H1 (cell line): ENCODE data around the gene DYNLT2B.
"Not testable (repeated sequence)": the region's sequence is repeated elsewhere in the genome, so short reads cannot be mapped to it uniquely, and the experiment has no call there.

Source experiments
- CBX5 ChIP-seq: fragments of 300-800, 300-1000 bp; sonication (generic); IDR thresholded peaks from 2 replicates; pipeline ENCODE4 v1.7.1; 2016; ENCODE audit warnings: antibody characterized with exemption, low read length, low read depth
- EP300 ChIP-seq, 2 experiments: IDR thresholded peaks; 1 replicate in 1 of 2; 2 replicates in 1 of 2; pipeline ENCODE4 v1.6.1; 2011 to 2012; ENCODE audit warnings: low read depth in 2 of 2, low read length in 2 of 2, mild to moderate bottlenecking in 2 of 2, borderline replicate concordance in 1 of 2, inconsistent platforms in 1 of 2, moderate library complexity in 1 of 2
- EZH2 ChIP-seq: fragments of 200-600 bp; sonication (generic); IDR thresholded peaks from 2 replicates; pipeline ENCODE4 v1.7.1; 2012; ENCODE audit warnings: low read depth, mild to moderate bottlenecking, moderate library complexity, low read length, inconsistent platforms; ENCODE audit not compliant: severe bottlenecking
- GTF2F1 ChIP-seq: IDR thresholded peaks from 2 replicates; pipeline ENCODE4 v1.6.1; 2012; ENCODE audit warnings: low read depth, low read length, improper control_type of control experiment, borderline replicate concordance
- MAFK ChIP-seq: IDR thresholded peaks from 2 replicates; pipeline ENCODE4 v1.6.1; 2012; ENCODE audit warnings: low read depth, mild to moderate bottlenecking, improper control_type of control experiment, low read length
- RFX5 ChIP-seq: IDR thresholded peaks from 2 replicates; pipeline ENCODE4 v1.6.1; 2011; ENCODE audit warnings: low read depth, low read length, improper control_type of control experiment, borderline replicate concordance
- SP1 ChIP-seq: IDR thresholded peaks from 2 replicates; pipeline ENCODE4 v1.6.1; 2011; ENCODE audit warnings: low read depth, low read length
- TF ChIP-seq, protein P1 (sequence below), 3 experiments: IDR thresholded peaks; 1 replicate in 2 of 3; 2 replicates in 1 of 3; pipeline versions ENCODE4 v1.5.1 to v1.6.1; 2011; ENCODE audit warnings: low read length in 3 of 3, mild to moderate bottlenecking in 3 of 3, inconsistent platforms in 2 of 3, low read depth in 1 of 3, moderate library complexity in 1 of 3; ENCODE audit not compliant: insufficient read depth in 1 of 3; ENCODE audit errors: control extremely low read depth in 1 of 3
- TF ChIP-seq, protein P2 (sequence below): IDR thresholded peaks from 2 replicates; pipeline ENCODE4 v1.6.1; 2012; ENCODE audit warnings: inconsistent platforms

DNA sequence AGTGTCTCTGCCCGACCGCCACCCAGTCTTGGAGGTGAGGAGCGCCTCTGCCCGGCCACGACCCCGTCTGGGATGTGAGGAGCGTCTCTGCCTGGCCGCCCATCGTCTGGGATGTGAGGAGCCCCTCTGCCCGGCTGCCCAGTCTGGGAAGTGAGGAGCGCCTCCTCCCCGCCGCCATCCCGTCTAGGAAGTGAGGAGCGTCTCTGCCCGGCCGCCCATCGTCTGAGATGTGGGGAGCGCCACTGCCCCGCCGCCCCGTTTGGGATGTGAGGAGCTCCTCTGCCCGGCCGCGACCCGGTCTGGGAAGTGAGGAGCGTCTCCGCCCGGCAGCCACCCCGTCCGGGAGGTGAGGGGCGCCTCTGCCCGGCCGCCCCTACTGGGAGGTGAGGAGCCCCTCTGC is 73.9 kb downstream of the DYNLT2B start:
- not testable (repeated sequence) for TF ChIP-seq CBX5; SP1; EP300 (IDR thresholded peaks at IDR 0.05; ENCODE audit: borderline replicate concordance in 1 of 2, low read depth in 2 of 2, low read length in 2 of 2); MAFK; RFX5; EZH2; GTF2F1
- TF ChIP-seq, protein P1, sequence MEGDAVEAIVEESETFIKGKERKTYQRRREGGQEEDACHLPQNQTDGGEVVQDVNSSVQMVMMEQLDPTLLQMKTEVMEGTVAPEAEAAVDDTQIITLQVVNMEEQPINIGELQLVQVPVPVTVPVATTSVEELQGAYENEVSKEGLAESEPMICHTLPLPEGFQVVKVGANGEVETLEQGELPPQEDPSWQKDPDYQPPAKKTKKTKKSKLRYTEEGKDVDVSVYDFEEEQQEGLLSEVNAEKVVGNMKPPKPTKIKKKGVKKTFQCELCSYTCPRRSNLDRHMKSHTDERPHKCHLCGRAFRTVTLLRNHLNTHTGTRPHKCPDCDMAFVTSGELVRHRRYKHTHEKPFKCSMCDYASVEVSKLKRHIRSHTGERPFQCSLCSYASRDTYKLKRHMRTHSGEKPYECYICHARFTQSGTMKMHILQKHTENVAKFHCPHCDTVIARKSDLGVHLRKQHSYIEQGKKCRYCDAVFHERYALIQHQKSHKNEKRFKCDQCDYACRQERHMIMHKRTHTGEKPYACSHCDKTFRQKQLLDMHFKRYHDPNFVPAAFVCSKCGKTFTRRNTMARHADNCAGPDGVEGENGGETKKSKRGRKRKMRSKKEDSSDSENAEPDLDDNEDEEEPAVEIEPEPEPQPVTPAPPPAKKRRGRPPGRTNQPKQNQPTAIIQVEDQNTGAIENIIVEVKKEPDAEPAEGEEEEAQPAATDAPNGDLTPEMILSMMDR (IDR thresholded peaks at IDR 0.05; ENCODE audit: control extremely low read depth in 1 of 3, insufficient read depth in 1 of 3, low read depth in 1 of 3, low read length in 3 of 3), result not testable (repeated sequence)
- TF ChIP-seq, protein P2, sequence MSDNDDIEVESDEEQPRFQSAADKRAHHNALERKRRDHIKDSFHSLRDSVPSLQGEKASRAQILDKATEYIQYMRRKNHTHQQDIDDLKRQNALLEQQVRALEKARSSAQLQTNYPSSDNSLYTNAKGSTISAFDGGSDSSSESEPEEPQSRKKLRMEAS, result not testable (repeated sequence)
